ENCODE measurements around the gene CSF1. TPM values are rescaled to one million over a fixed set of nuclear protein-coding genes. Genes with fewer than 3 reads are reported as not detected.

Gene CSF1
- total RNA-seq, 4 donors from 2014 or later = 7.6 to 34.8 (median 15.9) TPM

DNA sequence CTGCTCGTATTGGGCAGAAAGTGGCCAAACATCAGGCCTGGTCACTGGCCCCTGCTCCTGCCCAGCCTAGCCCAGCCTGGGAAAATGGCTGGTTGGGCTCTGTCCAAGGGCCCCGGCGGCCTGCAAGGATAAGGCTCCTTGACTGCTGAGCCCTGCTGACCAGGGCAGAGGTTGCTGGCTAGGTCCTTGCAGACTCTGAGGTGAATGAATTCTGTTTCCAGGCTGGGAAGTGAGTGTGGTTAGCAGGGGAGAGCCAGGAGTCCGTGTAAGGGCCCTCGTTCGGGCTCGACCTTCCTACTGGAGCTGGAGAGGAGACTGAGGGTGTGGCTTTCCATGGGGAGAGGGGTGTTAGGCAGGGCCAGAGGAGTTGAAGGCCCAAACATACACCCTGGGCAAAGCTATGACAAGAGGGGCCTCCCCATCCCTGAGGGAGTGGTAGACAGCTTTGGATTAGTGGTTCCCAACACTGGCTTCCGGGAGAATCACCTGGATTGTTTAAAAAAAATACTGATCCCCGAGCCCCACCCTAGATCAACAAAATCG, 20.6 kb downstream of the CSF1 start:
- Histone ChIP-seq H3K4me1 (peaks cover 47 to 82% (median 71%) of the 10 kb centered on the region in 3 donors), H3K9me3 (no peaks in the 10 kb centered on the region), H3K27me3 (no peaks in the 10 kb centered on the region), H3K36me3 (peaks cover 0 to 33% (median 8%) of the 10 kb centered on the region in 3 donors), H3K4me3 (no peak overlapping the region), H3K27ac (peak overlapping the region; percentile 71 to 89 (median 84))
- 28 to 41% methylated on average over 6 to 8 of the region's 10 CpGs for WGBS, 2 donors
- DNase-seq = no peak
- intact Hi-C loops (cut with DNase I) = no loop called here
- TF ChIP-seq, protein P1, sequence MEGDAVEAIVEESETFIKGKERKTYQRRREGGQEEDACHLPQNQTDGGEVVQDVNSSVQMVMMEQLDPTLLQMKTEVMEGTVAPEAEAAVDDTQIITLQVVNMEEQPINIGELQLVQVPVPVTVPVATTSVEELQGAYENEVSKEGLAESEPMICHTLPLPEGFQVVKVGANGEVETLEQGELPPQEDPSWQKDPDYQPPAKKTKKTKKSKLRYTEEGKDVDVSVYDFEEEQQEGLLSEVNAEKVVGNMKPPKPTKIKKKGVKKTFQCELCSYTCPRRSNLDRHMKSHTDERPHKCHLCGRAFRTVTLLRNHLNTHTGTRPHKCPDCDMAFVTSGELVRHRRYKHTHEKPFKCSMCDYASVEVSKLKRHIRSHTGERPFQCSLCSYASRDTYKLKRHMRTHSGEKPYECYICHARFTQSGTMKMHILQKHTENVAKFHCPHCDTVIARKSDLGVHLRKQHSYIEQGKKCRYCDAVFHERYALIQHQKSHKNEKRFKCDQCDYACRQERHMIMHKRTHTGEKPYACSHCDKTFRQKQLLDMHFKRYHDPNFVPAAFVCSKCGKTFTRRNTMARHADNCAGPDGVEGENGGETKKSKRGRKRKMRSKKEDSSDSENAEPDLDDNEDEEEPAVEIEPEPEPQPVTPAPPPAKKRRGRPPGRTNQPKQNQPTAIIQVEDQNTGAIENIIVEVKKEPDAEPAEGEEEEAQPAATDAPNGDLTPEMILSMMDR (IDR thresholded peaks at IDR 0.05) = no peak
- TF ChIP-seq POLR2A (IDR thresholded peaks at IDR 0.05) = no peak

DNA sequence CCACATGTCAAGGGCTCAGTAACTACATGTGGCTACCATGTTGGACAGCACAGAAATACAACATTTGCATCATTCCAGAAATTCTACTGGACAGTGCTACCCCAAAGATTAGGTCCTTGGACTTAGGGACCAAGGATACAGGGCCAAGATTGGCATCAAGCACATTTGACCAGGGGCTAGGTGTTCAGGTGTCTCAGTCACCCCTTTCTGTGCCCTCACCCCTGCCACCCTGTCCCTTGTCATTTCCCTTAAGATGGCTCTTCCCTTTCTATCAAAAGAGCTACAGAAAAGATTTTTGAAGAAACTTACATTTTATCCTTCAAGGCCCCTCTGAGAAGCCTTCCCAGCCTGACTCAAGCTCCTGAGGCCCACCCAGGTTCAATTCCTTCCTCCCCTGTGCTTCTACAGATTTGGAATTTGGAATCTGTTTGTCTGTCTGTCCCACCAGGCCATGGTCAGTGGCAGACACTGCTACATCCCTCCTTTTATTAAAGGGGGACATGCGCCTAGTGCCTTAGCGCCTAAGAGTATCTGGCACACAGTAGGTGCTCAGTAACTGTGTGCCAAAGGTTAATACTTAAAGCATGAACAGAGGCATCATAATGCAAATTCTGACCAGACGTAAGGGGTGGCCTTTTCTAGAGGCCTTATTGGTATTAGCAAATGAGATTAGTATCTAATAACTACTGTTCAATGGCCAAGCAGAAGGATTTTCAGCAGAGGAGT, 21.4 kb downstream of the CSF1 start:
- Histone ChIP-seq H3K27me3 (no peaks in the 10 kb centered on the region), H3K36me3 (peaks cover 0 to 27% (median 6%) of the 10 kb centered on the region in 3 donors), H3K4me3 (no peak overlapping the region), H3K27ac (peak overlapping the region; percentile 71 to 89 (median 84)), H3K4me1 (peaks cover 46 to 74% (median 63%) of the 10 kb centered on the region in 3 donors), H3K9me3 (peaks cover 0 to 3% (median 0%) of the 10 kb centered on the region in 3 donors)
- TF ChIP-seq, protein P1 (IDR thresholded peaks at IDR 0.05) = no peak
- no peak for TF ChIP-seq POLR2A (IDR thresholded peaks at IDR 0.05)
- intact Hi-C loops (cut with DNase I) = no loop called here
- WGBS, 2 donors = 100% methylated on average over 1 to 3 of the region's 3 CpGs
- no peak for DNase-seq

DNA sequence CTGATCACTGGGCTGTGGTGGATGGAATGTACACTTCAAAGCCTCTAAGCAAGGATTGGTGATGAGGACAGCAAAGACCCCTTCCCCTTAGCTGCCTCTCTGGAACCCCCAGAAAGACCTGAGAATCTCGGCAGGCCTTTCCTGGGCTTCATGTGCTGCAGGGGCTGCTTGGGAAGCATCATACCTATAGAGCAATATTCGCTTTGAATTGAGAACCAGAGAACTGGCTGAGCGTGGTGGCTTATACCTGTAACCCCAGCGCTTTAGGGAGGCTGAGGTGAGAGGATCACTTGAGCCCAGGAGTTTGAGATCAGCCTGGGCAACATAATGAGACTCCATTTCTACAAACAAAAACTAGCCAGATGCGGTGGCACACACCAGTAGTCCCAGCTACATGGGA, 22.0 kb downstream of the CSF1 start:
- H3K4me1 ChIP-seq = peaks cover 40 to 67% (median 57%) of the 10 kb centered on the region in 3 donors
- H3K27me3 ChIP-seq = no peaks in the 10 kb centered on the region
- no peak overlapping the region for H3K27ac ChIP-seq
- no peak for DNase-seq
- intact Hi-C loops (cut with DNase I) = no loop called here
- peaks cover 0 to 9% (median 3%) of the 10 kb centered on the region in 3 donors for H3K9me3 ChIP-seq
- peaks cover 0 to 21% (median 6%) of the 10 kb centered on the region in 3 donors for H3K36me3 ChIP-seq
- no peak overlapping the region for H3K4me3 ChIP-seq
- WGBS, 2 donors = 95 to 96% methylated on average over 4 to 5 of the region's 5 CpGs
- TF ChIP-seq, protein P1 (IDR thresholded peaks at IDR 0.05) = no peak
- TF ChIP-seq POLR2A (IDR thresholded peaks at IDR 0.05) = no peak

DNA sequence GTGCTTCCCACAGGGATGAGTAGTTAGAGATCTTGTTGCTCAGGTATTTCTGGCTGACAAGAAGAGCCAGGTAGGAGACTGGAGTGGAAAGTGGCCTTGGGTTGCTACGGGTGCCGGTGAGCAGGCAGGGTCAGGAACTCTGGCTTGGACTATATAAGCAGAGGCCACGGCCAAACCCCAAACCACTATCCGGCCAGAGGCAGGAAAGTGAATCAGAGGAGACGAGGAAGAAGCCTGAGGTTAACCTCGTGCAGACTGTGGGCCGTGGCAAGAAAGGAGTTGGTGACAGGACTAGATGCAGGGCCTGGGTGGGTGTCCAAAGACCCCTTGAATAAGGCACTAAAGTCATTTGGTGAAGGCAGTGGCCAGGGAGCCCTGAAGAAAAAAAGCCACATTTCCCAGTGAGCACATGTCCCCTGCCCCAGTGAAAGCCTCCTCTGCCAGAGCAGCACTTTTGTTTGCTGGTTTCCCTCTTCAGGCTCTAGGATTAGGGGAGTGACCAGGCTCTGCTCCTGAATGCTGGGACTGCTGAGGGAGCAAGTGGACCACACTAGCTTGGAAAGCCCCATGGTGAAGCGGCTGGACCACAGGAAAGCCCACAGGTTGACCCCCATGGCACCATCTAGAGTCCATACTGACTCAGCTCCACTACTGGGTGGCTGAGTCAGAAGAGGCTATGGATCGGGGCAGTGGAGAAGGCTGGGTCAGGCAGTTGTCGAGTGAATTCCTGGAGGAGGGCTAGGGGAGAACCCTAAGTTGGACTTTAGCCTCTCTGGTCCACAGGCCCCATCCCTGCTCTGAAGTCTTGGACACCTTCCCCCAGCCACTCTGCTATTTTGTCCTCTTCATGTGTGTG, 23.4 kb downstream of the CSF1 start:
- intact Hi-C loops (cut with DNase I) = no loop called here
- H3K27ac ChIP-seq = peak overlapping the region; percentile 7 to 59 (median 31)
- DNase-seq = no peak

More for the DNA sequence above, 23.4 kb downstream of the CSF1 start:
- 38 to 39% methylated on average over 6 to 10 of the region's 10 CpGs for WGBS, 2 donors
- TF ChIP-seq POLR2A (IDR thresholded peaks at IDR 0.05) = no peak
- TF ChIP-seq, protein P1 (IDR thresholded peaks at IDR 0.05) = no peak
- H3K9me3 ChIP-seq = peaks cover 0 to 19% (median 3%) of the 10 kb centered on the region in 3 donors
- no peaks in the 10 kb centered on the region for H3K27me3 ChIP-seq
- peaks cover 0 to 12% (median 0%) of the 10 kb centered on the region in 3 donors for H3K36me3 ChIP-seq
- no peak overlapping the region for H3K4me3 ChIP-seq
- peaks cover 26 to 53% (median 43%) of the 10 kb centered on the region in 3 donors for H3K4me1 ChIP-seq
